NCI-H2171 treated with DMSO at 0.1 percent for 48 hours (cell line): Measurements from ENCODE around the gene BOLA1.
"Not testable (repeated sequence)": the region's sequence is repeated elsewhere in the genome, so short reads cannot be mapped to it uniquely, and the experiment has no call there.

Experiments used
- DNase-seq: peaks from one replicate; lab custom pipeline; 2025; lab: John Stamatoyannopoulos, UW

BOLA1 gene

DNA sequence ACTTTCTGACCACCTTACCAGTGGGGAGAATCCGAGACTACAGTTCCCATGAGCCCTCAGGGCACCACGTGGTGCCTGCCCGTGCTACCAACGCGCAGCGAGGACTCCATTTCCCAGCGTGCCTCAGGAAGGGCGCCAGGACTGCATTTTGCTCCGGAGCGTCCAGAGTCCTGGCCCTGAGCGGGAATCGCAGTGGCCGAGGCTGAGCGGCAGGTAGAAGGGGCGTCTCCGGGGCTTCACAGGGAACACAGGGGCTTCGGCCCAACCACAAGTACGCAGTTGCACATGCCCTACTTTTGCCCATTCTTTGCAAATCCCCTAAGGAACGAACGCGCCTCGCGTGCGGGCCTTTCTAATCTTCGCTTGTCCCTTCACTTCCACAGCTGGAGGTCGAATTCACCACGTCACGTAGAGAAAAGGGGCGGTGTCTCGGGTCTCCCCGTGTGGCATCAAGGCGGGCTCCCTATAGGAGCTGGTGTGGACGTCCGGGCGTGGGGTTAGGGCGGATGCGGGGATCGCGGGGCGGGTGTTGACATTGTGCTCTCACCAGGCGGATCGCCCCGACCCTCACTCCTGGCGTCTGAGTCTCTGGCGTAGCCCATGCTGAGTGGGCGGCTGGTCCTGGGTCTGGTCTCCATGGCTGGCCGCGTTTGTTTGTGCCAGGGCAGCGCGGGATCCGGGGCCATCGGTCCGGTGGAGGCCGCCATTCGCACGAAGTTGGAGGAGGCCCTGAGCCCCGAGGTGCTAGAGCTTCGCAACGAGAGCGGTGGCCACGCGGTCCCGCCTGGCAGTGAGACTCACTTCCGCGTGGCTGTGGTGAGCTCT is at the start of gene BOLA1:
TSS of gene BOLA1 (plus strand) at position 109 of the 825 bp plus-strand sequence. CDS start at position 601, 492 bp downstream.
- peak; percentile 92 for DNase-seq

- DNase-seq, result no peak
Observed at GRCh38 chr1:149849947-149850360, 49.4 kb upstream of the BOLA1 start.

DNA sequence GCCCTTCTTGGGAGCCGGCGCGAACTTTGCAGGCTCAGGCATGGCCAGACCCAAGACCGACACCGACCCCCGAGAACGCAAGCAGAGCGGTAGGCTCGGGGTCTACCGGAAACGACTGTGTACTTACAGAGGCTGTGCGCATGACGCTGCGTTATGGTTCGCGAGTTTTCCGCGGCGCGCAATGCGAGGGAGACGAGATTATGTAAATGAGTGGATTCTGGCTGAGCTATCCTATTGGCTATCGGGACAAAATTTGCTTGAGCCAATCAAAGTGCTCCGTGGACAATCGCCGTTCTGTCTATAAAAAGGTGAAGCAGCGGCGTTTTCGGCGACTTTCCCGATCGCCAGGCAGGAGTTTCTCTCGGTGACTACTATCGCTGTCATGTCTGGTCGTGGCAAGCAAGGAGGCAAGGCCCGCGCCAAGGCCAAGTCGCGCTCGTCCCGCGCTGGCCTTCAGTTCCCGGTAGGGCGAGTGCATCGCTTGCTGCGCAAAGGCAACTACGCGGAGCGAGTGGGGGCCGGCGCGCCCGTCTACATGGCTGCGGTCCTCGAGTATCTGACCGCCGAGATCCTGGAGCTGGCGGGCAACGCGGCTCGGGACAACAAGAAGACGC is 48.5 kb upstream of the BOLA1 start:
- DNase-seq, result not testable (repeated sequence)

- DNase-seq, result not testable (repeated sequence)
Observed at GRCh38 chr1:149851585-149852213, 47.7 kb upstream of the BOLA1 start.

GRCh38 chr1:149852263-149852662 is 47.1 kb upstream of the BOLA1 start:
- not testable (repeated sequence) for DNase-seq

GRCh38 chr1:149860271-149860670 is 39.1 kb upstream of the BOLA1 start:
- DNase-seq, result not testable (repeated sequence)

- not testable (repeated sequence) for DNase-seq
Observed at GRCh38 chr1:149860684-149861496, 38.5 kb upstream of the BOLA1 start.

DNA sequence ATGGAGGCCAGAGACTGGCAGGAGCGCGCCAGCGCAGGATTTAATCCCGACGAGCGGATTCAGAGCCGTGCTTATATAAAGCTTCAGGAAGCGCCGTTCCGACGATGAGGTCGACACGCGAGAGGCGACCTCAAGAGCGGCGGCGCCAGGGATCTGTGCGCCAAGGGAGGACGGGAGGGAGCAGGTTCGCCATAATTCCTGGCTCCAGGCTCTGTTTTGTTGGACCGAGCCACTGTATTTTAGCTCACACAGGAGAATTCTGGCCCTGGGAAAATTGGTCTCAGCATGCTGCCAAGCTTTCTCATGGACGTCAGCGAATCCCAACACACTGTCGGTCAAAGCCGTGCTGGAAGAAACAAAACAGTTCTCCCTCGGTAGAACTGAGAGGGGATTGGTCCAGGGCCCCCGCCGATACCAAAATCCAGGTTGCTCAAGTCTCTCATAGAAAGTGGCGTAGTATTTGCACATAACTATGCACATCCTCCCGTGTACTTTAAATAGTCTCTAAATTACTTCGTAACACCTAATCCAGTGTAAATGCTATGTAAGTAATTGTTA is 37.8 kb upstream of the BOLA1 start:
- DNase-seq, result not testable (repeated sequence)

- DNase-seq, result not testable (repeated sequence)
Observed at GRCh38 chr1:149866887-149867286, 32.5 kb upstream of the BOLA1 start.

GRCh38 chr1:149873060-149873459 is 26.3 kb upstream of the BOLA1 start:
- DNase-seq, result not testable (repeated sequence)

GRCh38 chr1:149877211-149877946 is 22.0 kb upstream of the BOLA1 start:
- DNase-seq, result no peak

DNA sequence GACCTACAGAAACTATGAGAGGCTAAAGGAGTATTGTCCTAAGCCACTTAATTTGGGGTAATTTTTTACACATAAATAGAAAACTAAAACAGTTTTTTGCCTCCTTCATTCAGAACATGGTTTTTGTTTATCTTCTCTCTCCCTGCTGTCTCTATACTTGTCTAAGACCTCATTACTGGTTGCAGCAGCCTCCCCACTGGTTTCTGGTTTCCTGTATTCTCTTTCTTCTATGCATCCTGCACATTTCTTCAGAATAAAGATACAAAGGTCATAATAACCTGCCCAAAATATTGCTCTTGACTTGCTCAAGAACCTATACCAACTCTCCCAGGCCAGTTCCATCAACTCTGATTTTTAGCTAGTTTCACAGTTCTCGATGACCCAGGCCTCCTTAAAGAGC is 19.8 kb upstream of the BOLA1 start:
- DNase-seq, result no peak

DNA sequence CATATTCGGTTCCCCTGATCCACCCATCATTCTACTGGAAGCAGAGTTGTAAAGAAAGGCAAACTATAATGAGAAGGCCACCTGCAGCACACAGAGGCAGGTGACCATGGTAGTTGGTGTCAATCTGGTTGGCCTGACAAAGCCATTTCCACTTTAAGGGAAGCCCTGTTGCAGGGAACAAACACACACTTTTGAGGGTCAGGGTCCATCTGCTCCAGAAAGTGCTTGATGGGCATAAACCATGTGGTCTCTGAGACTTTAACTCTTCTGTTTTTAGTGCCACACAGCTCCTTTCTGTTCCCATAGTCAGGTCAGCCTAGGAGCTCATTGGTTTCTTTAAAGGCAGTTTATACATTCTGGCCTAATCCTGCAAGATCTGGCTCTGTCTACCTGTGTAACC is 17.5 kb upstream of the BOLA1 start:
- no peak for DNase-seq

- DNase-seq, result no peak
Observed at GRCh38 chr1:149883598-149884247, 15.6 kb upstream of the BOLA1 start.

DNA sequence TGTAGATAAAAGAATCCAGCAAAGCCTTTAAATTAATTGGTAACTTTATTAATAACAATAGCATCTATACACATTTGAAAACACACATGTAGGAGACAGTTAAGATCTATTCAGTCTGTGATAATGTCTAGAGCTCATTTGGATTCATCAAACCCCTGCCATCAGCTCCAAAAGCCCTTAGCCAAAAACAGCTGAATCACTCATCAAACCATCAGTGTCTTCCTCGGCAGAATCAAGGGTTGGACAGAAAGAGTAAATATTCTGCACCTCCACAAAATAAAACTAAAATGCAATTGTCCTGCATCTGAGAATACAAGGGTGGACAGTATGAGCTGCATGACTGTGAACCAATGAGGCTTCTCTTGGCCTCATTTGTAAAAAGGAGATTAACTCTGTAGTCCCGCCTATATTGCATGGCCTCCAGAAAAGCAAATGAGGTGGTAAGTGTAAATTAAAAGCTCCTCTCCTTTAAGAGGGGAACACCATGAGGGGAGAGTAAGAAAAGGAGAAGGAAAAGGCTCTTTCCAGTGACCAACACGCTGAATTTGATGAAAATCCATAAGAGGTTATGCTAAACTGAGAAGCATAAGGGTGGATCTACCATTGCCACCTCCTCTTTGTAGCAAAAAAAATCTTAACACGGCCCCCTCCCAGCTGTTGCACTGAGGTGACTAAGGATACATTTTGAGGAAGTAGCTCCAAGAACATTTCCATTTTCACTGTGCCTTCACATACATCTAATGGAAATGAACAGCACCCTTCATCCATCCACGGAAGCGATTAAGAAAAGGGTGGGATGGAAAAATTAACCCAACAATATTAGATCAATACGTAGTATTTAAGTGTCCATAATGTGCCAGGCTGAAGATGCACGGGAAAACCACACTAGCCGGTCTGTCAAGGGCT is 14.7 kb upstream of the BOLA1 start:
- peak; percentile 87 for DNase-seq

DNA sequence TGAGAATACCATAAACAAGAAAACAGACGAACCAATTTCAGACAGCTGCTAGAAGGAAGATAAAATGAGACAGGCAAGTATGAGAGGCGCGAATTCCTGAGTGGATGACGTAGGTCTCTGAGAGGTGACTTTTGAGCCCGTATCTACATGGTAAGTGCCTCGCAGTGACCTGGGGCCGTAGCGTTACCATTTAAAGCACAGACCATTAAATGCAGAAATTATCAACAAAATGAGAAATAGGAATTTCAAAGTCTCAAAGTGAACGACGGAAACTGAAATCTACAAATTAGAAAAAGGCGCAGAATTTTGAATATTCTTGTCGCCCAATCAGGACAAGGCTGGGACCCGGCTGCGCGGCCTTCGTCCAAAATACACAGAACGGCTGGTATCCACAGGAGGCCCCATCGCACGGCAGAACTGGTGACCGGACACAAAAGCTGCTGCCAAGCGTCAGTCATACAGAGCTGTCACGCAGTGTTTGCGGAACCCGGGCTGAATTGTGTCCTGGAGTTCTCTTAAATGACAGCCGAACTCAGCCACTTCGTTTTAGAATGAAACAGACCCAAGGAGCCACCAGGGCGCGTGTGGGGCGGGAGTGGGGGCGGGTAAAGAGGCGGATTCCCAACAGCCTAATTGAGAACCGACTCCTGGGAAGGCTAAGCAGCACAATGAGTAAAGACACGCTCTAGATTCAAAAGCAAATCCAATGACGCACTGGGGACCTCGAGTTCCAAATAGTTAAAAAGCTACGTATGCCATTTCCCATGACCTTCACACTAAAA is 13.8 kb upstream of the BOLA1 start:
- peak; percentile 87 for DNase-seq

DNA sequence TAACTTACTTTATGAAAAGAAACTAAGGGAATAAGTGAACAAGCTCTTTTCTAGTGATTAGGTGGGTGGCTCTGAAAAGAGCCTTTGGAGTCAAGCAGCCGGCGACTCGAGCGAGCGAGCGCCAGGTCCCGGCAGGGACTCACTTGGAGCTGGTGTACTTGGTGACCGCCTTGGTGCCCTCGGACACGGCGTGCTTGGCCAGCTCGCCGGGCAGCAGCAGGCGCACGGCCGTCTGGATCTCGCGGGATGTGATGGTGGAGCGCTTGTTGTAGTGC is 13.3 kb upstream of the BOLA1 start:
- DNase-seq, result not testable (repeated sequence)

DNA sequence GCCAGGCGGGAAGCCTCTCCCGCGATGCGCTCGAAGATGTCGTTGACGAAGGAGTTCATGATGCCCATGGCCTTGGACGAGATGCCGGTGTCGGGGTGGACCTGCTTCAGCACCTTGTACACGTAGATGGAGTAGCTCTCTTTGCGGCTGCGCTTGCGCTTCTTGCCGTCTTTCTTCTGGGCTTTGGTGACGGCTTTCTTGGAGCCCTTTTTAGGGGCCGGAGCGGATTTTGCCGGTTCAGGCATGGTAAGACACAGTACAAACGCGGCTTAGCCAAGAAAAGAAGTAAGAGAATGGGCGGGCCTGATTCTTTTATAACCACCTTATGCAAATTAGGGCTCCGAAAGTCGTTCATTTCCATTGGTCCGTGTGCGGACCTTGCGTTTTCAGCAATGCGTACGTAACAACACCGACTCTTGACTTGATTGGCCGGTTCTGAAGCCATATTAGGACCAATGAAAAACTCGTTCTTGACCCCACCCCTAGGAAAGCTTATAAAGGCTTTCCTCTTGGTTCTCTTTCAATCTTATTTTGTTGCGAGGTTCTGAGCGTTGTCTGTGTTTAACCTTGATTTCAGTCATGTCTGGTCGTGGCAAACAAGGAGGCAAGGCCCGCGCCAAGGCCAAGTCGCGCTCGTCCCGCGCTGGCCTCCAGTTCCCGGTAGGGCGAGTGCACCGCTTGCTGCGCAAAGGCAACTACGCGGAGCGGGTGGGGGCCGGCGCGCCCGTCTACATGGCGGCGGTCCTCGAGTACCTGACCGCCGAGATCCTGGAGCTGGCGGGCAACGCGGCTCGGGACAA is 12.8 kb upstream of the BOLA1 start:
- DNase-seq, result peak; percentile 99
